SU-DHL-6 (cell line): ENCODE measurements around the gene UNC5B.

Source experiments
- H2AFZ ChIP-seq: fragments of 200-600 bp; sonication (generic); 2 replicates; pipeline ENCODE4 v1.6.1; 2014; ENCODE audit warnings: low read depth, mild to moderate bottlenecking, moderate library complexity, mixed read lengths, antibody characterized with exemption, low read length; ENCODE audit not compliant: severe bottlenecking
- H3F3A ChIP-seq: fragments of 200-600 bp; shearing (Covaris generic); 2 replicates; pipeline ENCODE4 v1.6.0; 2016; ENCODE audit warnings: antibody characterized with exemption, mild to moderate bottlenecking; ENCODE audit not compliant: insufficient read depth
- H3K27ac ChIP-seq: fragments of 200-600 bp; sonication (generic); 2 replicates; pipeline ENCODE4 v1.5.1; 2016; ENCODE audit warnings: low read depth, mild to moderate bottlenecking, low read length, moderate library complexity, mixed read lengths
- H3K27me3 ChIP-seq: fragments of 200-600 bp; sonication (generic), shearing (Covaris generic); 2 replicates; pipeline ENCODE4 v1.6.0; 2014; ENCODE audit warnings: mild to moderate bottlenecking, low read length
- H3K36me3 ChIP-seq: fragments of 200-600 bp; sonication (generic); 2 replicates; pipeline ENCODE4 v1.6.1; 2014; ENCODE audit warnings: mild to moderate bottlenecking, low read length, mixed read lengths
- H3K4me2 ChIP-seq: fragments of 300-600, 200-600 bp; shearing (Covaris generic), sonication (generic); 2 replicates; pipeline ENCODE4 v1.6.0; 2014; ENCODE audit warnings: low read length, low read depth, mild to moderate bottlenecking; ENCODE audit not compliant: poor library complexity, severe bottlenecking
- H3K4me3 ChIP-seq: fragments of 200-600 bp; sonication (generic); 2 replicates; pipeline ENCODE4 v1.5.1; 2014; ENCODE audit warnings: antibody characterized with exemption, low read length, mild to moderate bottlenecking, mixed read lengths; ENCODE audit not compliant: insufficient read depth, poor library complexity, severe bottlenecking
- H3K79me2 ChIP-seq: fragments of 200-600 bp; sonication (generic); 2 replicates; pipeline ENCODE4 v1.6.1; 2014; ENCODE audit warnings: mild to moderate bottlenecking, low read length, moderate library complexity; ENCODE audit not compliant: insufficient read depth
- H3K9ac ChIP-seq: fragments of 200-600 bp; sonication (generic); 2 replicates; pipeline ENCODE4 v1.7.0; 2014; ENCODE audit warnings: mild to moderate bottlenecking, low read length
- H3K9me2 ChIP-seq: fragments of 200-600 bp; sonication (generic); replicated peaks from 2 replicates; pipeline ENCODE4 v1.6.1; 2014; ENCODE audit warnings: low read length; ENCODE audit not compliant: insufficient read depth
- H3K9me3 ChIP-seq: fragments of 200-600 bp; sonication (generic); 2 replicates; pipeline ENCODE4 v1.6.1; 2014; ENCODE audit warnings: low read length, mixed read lengths; ENCODE audit not compliant: insufficient read depth
- H4K20me1 ChIP-seq: fragments of 200-600 bp; sonication (generic); 2 replicates; pipeline ENCODE4 v1.6.1; 2014; ENCODE audit warnings: low read depth, mild to moderate bottlenecking, antibody characterized with exemption, low read length, moderate library complexity, mixed read lengths
- CTCF ChIP-seq: fragments of 200-600 bp; sonication (generic); IDR thresholded peaks from one replicate; pipeline ENCODE4 v1.5.1; 2017; ENCODE audit warnings: antibody characterized with exemption, mild to moderate bottlenecking, low read length, moderate library complexity; ENCODE audit not compliant: insufficient read depth, poor library complexity, severe bottlenecking
- EZH2phosphoT487 ChIP-seq: fragments of 200-600 bp; sonication (generic), shearing (Covaris generic); conservative IDR thresholded peaks from 2 replicates; pipeline ENCODE4 v1.6.1; 2018; ENCODE audit warnings: mild to moderate bottlenecking, antibody characterized with exemption, low read length, moderate library complexity, mixed read lengths

UNC5B gene

GRCh38 chr10:71256661-71257318 lies 44.4 kb downstream of the UNC5B start:
- no peak overlapping the region for H3K9ac ChIP-seq
- H3K27me3 ChIP-seq = no peaks in the 10 kb centered on the region
- H3F3A ChIP-seq = no peaks in the 10 kb centered on the region
- H3K79me2 ChIP-seq = no peaks in the 10 kb centered on the region
- no peaks in the 10 kb centered on the region for H3K9me3 ChIP-seq
- no peak overlapping the region for H3K4me3 ChIP-seq
- no peaks in the 10 kb centered on the region for H3K9me2 ChIP-seq
- no peak overlapping the region for H2AFZ ChIP-seq
- no peaks in the 10 kb centered on the region for H3K36me3 ChIP-seq
- no peaks in the 10 kb centered on the region for H4K20me1 ChIP-seq
- no peak for TF ChIP-seq EZH2phosphoT487
- TF ChIP-seq CTCF = no peak
- no peak overlapping the region for H3K4me2 ChIP-seq
- no peak overlapping the region for H3K27ac ChIP-seq

- Histone ChIP-seq H3K9ac (no peak overlapping the region), H3K4me2 (no peak overlapping the region), H3F3A (no peaks in the 10 kb centered on the region), H3K9me3 (no peaks in the 10 kb centered on the region), H3K27ac (no peak overlapping the region), H3K79me2 (no peaks in the 10 kb centered on the region), H3K27me3 (no peaks in the 10 kb centered on the region), H4K20me1 (no peaks in the 10 kb centered on the region), H3K4me3 (no peak overlapping the region), H3K9me2 (no peaks in the 10 kb centered on the region), H2AFZ (no peak overlapping the region), H3K36me3 (no peaks in the 10 kb centered on the region)
- TF ChIP-seq EZH2phosphoT487 = no peak
- TF ChIP-seq CTCF = no peak
Measured at GRCh38 chr10:71257319-71257997, 45.1 kb downstream of the UNC5B start.

GRCh38 chr10:71258046-71258445 lies 45.7 kb downstream of the UNC5B start:
- Histone ChIP-seq H3F3A (no peaks in the 10 kb centered on the region), H3K4me3 (no peak overlapping the region), H4K20me1 (no peaks in the 10 kb centered on the region), H3K27me3 (no peaks in the 10 kb centered on the region), H3K4me2 (no peak overlapping the region), H3K9me2 (no peaks in the 10 kb centered on the region), H3K36me3 (no peaks in the 10 kb centered on the region), H3K9ac (no peak overlapping the region), H3K79me2 (no peaks in the 10 kb centered on the region), H3K9me3 (no peaks in the 10 kb centered on the region), H2AFZ (no peak overlapping the region), H3K27ac (no peak overlapping the region)
- TF ChIP-seq CTCF (no peak), EZH2phosphoT487 (no peak)
